ENCODE data around the gene DEF6.
A peak's percentile ranks its signal among the peaks of the same experiment; 100 is the strongest.

Gene DEF6, protein sequence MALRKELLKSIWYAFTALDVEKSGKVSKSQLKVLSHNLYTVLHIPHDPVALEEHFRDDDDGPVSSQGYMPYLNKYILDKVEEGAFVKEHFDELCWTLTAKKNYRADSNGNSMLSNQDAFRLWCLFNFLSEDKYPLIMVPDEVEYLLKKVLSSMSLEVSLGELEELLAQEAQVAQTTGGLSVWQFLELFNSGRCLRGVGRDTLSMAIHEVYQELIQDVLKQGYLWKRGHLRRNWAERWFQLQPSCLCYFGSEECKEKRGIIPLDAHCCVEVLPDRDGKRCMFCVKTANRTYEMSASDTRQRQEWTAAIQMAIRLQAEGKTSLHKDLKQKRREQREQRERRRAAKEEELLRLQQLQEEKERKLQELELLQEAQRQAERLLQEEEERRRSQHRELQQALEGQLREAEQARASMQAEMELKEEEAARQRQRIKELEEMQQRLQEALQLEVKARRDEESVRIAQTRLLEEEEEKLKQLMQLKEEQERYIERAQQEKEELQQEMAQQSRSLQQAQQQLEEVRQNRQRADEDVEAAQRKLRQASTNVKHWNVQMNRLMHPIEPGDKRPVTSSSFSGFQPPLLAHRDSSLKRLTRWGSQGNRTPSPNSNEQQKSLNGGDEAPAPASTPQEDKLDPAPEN

DNA sequence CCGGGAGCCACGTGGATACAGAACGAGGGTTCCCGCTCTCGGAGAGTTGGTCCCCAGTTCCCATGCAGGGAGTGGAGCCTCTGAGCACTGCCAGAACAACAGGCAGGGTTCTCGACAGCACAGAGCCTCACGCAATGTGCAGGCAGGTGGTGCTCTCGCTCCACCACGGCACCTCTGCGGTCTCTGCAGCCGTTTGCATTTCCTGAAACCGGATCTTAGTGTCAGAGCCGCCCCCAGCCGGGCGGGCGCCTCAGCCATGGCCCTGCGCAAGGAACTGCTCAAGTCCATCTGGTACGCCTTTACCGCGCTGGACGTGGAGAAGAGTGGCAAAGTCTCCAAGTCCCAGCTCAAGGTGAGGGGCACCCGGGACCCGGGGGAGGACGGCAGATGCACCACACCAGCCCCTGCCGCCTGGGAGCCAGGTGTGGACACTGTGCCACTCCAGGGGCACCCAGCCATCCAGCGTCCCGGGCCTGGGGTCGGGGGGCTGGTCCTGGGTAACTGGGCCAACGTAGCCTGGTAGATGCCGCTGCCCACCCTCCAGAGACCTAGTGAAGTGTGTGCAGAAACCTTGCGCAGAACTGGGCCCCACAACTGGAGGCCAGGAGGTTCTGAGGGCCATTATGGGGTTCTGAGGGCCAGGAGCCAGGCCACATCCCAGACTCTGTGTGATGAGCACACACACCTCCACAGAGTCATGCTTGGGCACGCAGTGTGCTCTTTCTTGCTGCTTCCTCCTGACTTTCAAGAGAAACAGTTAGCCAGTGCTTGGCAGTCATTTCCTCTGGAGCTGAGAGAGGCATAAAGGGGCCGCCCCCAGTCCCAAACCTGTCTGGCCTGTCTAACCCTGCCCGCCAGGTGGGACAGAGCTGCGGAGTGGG, at the start of gene DEF6:
Gene DEF6, plus strand, starts transcription at position 218 of the 881 bp plus-strand sequence. Its CDS starts 39 bp downstream, at position 257.
- peak; percentile 92 for DNase-seq (ENCODE audit: low spot score)

GRCh38 chr6:35248300-35248699, 49.3 kb upstream of the DEF6 start:
- DNase-seq (ENCODE audit: low spot score): no peak

DNA sequence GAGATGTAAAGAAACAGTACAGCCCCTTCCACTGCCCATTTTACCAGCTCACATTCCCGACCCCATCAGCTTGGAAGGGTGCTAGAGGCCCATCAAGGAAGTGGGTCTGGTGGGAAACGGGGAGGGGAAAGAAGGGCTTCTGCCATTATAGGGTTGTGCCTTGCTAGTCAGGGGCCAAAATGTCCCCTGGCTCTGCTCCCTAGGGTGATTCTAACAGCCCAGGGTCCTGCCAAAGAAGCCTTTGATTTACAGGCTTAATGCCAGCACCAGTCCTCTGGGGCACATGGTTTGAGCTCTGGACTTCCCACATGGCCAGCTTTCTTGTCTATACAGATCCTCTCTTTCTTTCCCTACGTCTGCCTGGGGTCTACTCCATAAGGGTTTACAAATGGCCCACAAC, 48.7 kb upstream of the DEF6 start:
- DNase-seq (ENCODE audit: low spot score): no peak

GRCh38 chr6:35251949-35252348, 45.7 kb upstream of the DEF6 start:
- DNase-seq (ENCODE audit: low spot score): no peak

- no peak for DNase-seq (ENCODE audit: low spot score)
These were observed 44.4 kb upstream of the DEF6 start for GRCh38 chr6:35253249-35253648.

DNA sequence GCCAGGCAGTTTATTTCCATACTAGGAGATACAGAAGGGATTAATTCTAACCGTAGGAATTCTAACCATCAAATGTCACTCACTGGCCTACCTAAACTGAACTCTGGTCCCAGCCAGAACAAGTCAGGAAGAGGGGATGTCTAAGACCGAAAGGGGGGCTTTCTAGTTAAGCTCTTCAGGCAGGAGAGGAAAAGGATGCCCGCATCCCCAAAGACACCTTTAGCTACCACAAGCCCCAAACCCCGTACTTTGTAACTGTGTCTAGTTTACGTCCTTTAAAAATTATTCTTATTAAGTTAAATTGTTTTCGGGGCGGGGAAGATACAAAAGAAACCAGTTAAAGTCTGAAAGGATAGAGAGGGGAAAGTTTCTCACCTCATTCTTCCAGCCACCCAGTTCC, 39.3 kb upstream of the DEF6 start:
- no peak for DNase-seq (ENCODE audit: low spot score)

- DNase-seq (ENCODE audit: low spot score): no peak
These were observed 38.8 kb upstream of the DEF6 start for GRCh38 chr6:35258858-35259193.

DNA sequence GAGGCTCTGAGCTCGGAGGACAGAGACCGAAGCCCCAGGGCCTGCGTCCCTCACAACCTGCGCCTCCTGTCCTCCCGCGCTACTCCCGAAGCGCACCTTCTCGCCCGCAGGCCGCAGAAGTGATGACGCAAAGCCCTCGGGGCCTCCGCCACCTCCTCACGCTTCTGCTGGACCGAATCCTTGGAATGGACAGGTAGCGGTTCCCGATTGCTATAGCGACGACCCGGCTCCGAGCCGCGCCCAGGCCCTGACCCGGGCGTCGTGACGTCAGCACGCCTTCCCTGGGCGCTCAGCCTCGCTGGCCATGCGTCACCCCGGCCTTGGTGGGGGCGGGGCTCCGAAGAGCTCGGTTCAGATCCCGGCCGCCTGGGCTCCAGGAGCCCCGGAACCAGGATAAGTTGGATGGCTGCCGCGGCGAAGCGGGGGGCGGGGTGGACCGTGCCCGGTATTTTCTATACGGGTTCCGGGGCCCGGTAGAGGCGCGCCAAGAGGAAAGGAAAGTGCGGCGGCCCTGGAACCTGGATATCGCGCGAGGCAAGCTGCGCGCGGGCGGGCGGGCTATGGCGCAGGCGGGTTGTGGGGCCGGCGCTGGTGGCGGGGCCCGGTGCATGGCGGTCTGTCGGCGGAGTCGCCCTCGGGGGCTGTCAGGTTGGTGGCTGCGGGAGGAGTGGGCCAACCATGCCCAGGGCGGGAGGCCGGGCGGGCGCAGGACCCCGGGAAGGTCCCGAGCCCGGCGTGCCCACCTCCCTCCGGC, 38.2 kb upstream of the DEF6 start, which contains the start of gene ZNF76:
Gene ZNF76, plus strand, starts transcription at position 542 of the 754 bp plus-strand sequence. CDS start 21,417 bp downstream, outside the sequence.
- DNase-seq (ENCODE audit: low spot score): peak; percentile 87

DNA sequence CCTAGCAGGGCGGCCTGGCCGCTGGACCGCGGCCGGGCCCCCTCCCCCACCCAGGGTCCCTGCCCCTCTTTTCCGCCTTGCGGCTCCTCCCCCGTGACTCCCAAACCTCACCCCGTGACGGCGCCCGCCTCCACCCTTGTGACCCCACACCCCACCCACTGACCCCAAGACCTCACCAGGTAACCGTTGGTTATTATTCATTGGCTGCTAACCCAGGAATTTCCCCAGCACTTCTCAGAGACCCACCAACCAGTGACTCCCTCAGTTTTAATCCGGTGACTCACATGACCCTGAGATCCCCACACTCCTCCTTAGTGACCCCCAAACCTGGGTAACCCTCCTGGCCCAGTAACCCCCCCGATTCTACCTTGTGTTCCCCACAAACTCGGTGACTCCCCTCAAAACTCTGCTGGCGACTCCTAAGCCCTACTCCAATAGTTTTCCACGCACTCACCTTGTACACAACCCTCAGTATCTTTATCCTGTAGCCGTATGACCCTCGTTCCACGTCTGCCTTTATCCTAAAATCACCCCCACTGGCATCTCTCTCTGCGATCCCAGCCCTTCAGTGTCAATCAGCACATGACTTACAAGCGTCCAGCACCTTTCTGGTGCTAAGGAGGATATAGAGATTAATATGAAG, 37.5 kb upstream of the DEF6 start:
- DNase-seq (ENCODE audit: low spot score): peak; percentile 62

DNA sequence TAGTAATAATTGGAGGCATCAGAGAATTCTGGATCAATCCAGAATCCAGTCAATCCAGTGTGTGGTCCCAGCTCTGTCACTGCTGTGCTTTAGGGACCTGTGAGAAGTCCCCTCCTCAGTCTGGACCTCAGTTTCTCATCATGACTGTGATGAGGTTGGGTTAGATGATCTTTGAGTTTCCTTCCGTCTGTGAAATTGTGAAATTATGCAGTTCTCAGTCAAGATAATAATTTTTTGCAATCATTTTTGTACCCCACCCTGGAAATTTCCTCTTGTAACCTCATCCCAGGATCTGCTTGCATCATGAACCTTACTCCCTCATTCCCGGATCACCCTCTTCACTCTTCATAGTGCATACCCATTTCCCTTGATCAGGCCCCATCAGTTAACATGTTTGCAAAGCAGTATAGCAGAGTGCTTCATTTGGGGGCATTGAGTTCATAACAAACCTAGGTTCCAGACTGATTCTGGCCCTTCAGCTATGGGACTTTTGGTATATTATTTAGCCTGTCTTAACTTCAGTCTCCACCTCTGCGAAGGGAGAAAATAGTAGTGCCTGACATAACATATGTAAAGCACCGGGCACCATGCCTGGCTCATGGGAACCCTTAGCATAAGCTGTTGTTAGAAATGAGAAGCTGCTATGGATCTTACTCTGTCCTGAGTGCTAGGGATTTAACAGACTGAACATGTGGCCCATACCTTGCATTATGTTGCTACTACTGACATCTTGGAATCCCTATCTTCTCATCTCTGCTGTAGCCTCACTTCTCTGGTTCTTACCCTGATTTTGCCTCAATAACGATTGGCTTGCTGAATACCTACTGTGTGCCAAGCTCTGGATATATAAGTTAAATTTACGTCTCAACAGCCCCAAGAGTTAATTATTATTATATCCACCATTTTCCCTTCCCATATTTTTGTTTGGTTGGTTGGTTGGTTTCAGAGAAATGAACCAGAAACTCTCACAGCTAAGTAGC, 36.7 kb upstream of the DEF6 start:
- DNase-seq (ENCODE audit: low spot score): no peak

DNA sequence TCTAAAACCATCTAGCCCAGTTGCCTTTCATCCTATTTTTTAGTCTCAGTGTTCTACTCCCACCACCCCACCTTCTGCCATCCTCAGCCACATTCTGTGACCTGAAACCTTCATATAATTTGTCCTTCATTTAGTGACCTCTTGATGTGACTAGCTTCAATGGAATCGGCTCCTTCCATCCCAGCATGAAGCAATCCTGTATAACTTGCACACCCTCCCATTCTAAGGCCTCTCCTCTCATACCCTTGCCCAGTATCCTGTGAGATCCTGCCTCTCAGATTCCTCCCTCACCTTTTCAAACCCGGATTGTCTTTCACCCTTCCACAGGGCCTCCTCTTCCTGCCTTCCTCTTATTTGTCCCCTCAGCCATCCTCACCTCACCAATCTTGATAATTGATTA, 35.0 kb upstream of the DEF6 start:
- no peak for DNase-seq (ENCODE audit: low spot score)

DNA sequence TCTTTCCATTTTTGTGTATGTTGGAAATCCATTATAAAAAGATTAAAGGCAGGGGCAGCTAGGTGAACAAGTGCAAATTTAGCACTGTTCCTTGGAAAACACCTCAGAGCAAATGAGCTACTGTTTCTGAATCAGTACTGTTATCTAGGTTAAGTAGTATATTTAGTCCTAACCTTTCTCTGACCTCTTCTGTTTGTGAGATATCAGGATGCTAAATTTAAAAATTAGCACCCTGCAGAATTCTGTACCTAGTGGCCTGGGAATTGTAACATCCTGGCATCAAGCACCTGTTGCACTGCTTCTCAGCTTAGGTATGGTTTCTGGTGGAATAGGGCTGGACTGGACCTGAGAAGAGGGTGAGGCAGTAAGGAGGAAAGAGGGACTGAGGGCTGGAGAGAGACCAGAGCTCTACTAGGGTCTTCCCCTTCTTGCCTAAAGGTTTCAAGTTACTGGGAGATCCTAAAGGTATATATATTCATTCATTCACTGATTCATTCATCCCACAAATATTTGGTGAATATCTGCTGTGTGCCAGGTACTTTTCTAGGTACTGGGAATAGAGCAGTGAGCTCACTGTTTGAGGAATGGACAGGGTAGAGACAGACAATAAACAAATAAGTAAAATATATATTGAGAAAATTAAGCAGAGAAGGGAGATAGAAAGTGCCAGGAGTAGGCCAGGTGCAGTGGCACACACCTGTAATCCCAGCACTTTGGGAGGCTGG, 32.9 kb upstream of the DEF6 start:
- no peak for DNase-seq (ENCODE audit: low spot score)

DNA sequence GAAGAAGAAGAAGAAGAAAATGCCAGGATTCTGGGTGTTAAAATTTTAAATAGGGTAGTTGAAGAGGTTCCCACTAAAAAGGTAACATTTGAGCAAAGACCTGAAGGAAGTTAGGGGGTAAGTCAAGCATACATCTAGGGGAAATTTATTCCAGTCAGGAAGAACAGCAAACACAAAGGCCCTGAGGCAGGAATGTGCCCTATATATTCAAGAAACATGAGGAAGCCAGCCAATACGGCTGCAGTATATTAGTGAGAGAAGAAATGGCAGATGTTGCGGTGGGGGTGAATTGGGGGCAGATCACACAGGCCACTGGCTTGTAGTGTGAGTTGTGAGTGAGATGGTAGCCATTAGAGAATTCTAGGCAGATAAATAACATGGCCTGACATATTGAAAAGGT, 32.1 kb upstream of the DEF6 start:
- no peak for DNase-seq (ENCODE audit: low spot score)

- no peak for DNase-seq (ENCODE audit: low spot score)
These were observed 30.2 kb upstream of the DEF6 start for GRCh38 chr6:35267446-35267845.

DNA sequence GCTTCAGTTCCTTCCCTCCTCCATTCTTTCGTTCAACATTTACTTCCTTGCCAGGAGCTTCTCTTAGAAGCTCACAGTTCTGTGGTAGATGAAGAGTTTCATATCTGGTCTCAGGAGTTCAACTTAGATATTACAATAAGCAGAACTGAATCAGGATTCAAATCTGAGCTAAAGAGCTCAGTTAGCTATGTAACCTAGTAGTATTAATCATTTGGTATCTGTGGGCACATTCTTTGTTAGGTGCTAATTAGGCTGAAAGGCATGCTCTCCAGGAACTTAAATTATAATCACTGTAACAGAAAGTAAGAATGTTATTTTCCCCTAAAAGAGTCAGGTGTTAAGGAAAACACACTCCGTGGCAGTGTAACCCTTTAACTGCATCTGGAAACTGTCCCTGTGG, 29.7 kb upstream of the DEF6 start:
- DNase-seq (ENCODE audit: low spot score): no peak

- no peak for DNase-seq (ENCODE audit: low spot score)
These were observed 25.6 kb upstream of the DEF6 start for GRCh38 chr6:35272005-35272404.

GRCh38 chr6:35273822-35274559, 23.6 kb upstream of the DEF6 start:
- no peak for DNase-seq (ENCODE audit: low spot score)

DNA sequence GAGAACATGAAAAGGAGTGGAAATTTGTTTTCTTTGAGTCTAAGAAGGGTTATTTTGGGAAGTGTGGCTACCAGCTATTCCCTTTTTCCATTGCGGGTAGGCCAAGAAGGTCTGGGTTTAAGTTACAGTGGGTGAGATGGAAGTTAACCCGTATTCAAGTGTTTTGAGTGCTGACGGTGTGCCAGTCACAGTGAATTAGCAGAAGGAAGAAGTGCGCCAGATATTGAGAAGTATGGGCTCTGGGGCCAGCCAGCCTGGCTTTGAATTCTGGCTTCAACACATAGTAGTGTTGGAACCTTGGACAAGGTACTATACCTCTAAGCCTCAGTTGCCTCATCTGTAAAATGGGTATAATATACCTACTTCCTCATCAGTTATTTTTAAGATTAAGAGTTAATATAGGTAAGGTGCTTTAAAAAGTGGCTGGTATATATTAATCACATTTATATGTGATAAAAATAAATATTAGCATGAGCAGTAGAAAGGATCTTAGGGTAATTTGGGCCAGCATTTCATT, 21.8 kb upstream of the DEF6 start:
- DNase-seq (ENCODE audit: low spot score): no peak

GRCh38 chr6:35278708-35279107, 18.9 kb upstream of the DEF6 start:
- no peak for DNase-seq (ENCODE audit: low spot score)
